ENCODE measurements around the gene PMPCB.

Gene PMPCB

GRCh38 chr7:103325744-103326143 is 28.5 kb downstream of the PMPCB start:
- DNase-seq (ENCODE audit: low read depth), result no peak

- DNase-seq (ENCODE audit: low read depth), result no peak
These were observed 39.5 kb downstream of the PMPCB start for GRCh38 chr7:103336761-103337160.

DNA sequence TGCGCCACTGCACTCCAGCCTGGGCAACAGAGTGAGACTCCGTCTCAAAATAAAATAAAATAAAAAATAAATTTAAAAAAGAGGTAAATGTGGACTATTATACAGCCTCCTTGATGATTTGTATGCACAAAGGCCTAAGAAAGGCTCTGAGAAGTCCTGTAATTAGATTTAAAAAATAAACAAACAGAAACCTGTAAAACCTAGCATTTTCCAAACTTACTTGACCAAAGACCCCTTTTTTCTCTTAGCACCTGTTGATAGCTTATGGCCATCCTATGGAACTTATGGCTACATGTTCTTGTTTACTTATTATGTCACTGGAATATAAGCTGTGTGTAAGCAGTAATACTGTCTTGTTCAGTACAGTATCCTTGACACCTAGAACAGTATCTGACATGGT is 41.6 kb downstream of the PMPCB start:
- no peak for DNase-seq (ENCODE audit: low read depth)

DNA sequence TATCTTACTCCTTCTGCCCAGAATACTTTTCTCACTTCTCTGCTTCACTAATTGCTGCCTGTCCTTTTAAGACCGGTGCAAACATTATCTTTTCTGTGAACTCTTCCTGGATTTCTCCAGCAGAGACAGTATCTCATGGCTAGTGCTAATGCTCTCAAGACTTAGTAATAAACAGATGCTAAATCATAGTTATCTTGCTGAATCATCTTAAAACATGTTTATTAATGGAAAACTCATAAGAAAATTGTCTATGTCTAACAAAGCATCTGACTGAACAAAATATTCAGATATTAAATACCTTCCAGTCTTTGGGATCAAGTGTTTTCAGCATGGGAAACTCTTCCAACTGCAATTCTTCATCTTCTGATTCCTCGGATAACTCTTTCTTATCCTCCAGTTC is 44.2 kb downstream of the PMPCB start:
- DNase-seq (ENCODE audit: low read depth), result no peak

GRCh38 chr7:103343332-103343731 is 46.1 kb downstream of the PMPCB start:
- no peak for DNase-seq (ENCODE audit: low read depth)

- peak; percentile 69 for DNase-seq (ENCODE audit: low read depth)
These were observed 46.7 kb downstream of the PMPCB start for GRCh38 chr7:103343758-103344452.

DNA sequence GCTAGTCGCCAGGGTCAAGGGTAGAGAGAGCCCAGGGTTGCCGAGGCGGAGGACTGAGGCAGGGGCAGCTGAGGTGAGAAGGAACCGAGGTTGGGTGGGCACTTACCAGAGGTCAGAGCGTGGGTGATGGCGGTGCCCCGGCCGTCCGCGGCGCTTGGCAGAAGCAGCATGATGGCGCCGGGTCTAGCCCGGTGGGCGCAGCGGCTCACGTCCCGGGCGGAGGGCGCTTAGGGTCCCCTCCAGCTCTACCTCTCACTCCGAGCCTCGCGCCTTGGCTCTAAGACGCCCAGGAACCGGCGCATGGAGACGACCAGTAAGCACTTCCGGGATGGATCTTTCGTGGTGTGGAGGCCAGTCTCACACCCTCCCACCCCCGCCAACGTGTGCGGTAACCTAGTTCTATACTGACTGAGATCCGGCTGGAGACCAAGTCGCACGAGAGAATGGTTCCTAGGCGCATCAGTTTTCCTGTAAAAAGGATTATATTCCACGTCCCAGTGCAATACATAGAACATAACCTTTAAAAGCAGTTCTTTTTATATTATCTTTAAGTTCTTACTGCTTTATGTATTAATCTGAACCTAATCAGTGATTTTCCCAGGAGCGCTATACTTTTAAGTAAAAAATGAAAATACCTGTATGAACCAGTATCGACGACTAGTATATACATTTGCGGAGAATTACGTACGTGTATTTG is 47.4 kb downstream of the PMPCB start, which contains the start of gene DNAJC2:
Gene DNAJC2 (minus strand): TSS at position 315 of the 697 bp plus-strand sequence. CDS start 145 bp downstream, at position 170.
- DNase-seq (ENCODE audit: low read depth), result peak; percentile 94

DNA sequence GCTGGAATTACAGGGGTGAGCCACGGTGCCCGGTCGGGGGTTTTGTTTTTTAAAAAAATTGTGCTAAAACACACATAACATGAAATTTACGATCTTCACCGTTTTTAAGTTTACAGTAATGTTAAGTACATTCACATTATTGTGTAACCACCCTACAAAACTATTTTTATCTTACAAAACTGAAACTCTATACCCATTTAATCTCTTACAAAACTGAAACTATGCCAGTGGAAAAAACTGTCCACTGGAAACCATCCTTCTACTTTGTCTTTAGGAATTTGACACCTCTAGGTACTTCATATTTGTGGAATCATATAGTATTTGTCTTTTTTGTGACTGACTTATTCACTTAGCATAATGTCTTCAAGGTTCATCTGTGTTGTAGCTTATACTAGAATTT is 49.2 kb downstream of the PMPCB start:
- no peak for DNase-seq (ENCODE audit: low read depth)

DNA sequence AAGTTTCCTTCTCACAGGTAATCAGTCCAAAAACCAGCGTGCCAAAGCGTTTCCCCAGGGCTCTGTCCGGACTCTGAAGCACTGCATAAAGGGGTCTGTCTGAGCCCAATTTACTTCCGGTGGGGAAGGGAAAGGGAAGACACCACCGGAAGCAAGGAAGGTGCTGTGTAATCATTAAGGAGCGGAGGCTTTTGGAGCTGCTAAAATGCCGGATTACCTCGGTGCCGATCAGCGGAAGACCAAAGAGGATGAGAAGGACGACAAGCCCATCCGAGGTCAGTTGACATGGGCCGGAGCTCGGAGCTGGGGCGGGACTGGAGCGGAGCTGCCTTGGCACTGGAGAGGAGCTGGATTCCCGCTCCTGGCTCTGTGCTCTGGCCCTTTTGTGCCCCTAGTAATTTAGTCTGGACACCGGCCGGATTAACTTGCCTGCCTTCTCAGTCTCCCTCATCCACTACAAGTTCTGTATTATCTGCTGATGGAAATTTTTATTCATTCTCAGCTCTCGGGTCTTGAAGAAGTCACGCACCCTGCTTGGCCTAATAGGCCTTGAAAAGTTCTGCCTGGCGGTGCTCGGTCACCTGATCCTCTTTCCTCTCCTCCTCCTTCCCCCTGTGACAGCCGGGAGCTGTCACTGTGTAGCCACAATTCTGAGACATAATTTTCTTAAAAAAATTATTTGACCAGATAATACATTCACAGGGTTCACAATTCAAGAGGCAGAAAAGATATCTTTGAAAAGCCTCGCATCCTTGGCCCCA is 50.5 kb downstream of the PMPCB start, which contains the start of gene PSMC2:
Gene PSMC2 (plus strand): TSS at position 137 of the 761 bp plus-strand sequence. CDS start 69 bp downstream, at position 206.
- peak; percentile 92 for DNase-seq (ENCODE audit: low read depth)

- DNase-seq (ENCODE audit: low read depth), result no peak
These were observed 51.2 kb downstream of the PMPCB start for GRCh38 chr7:103348452-103348851.

DNA sequence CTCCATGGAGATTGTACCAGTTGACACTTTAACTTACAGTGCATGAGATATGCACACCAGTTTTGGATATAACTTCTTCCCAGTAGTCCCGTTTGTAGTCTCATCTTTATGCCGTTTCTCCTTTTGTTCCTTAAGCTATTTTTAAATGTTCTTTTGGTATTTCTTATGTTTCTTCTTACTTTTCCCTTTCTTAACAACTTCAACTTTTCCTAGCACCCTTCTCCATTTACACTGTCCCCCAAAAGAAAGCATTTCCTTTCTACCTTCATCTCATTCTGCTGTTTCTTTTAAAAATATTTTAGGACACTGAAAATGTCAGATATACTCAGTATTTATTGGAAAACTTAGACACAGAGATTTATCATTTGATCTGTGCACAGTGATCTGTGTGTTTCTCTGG is 51.7 kb downstream of the PMPCB start:
- DNase-seq (ENCODE audit: low read depth), result no peak

GRCh38 chr7:103349805-103350204 is 52.6 kb downstream of the PMPCB start:
- DNase-seq (ENCODE audit: low read depth), result no peak
